ENCODE data around the gene IL27RA. TPM values are rescaled to one million over a fixed set of nuclear protein-coding genes. Genes with fewer than 3 reads are reported as not detected.

The IL27RA gene
- total RNA-seq, 1 donor from 2014 or later = not detected

GRCh38 chr19:13995017-13995728 lies 36.4 kb upstream of the IL27RA start:
- H3K27me3 Mint-ChIP-seq (ENCODE audit: unreplicated experiment) = peaks cover 4% of the 10 kb centered on the region
- H3K4me1 Mint-ChIP-seq (ENCODE audit: low read depth, unreplicated experiment) = no peaks in the 10 kb centered on the region
- H3K9me3 Mint-ChIP-seq (ENCODE audit: unreplicated experiment) = peaks cover 7% of the 10 kb centered on the region
- H3K4me3 Mint-ChIP-seq (ENCODE audit: unreplicated experiment) = no peak overlapping the region
- TF ChIP-seq CTCF (IDR thresholded peaks at IDR 0.05; ENCODE audit: partially characterized antibody, unreplicated experiment) = no peak
- peaks cover 8% of the 10 kb centered on the region for H3K36me3 Mint-ChIP-seq (ENCODE audit: unreplicated experiment)
- DNase-seq = no peak
- H3K27ac Mint-ChIP-seq (ENCODE audit: unreplicated experiment) = no peak overlapping the region

GRCh38 chr19:13995878-13996765 lies 35.4 kb upstream of the IL27RA start:
- H3K4me3 Mint-ChIP-seq (ENCODE audit: unreplicated experiment) = no peak overlapping the region
- H3K27ac Mint-ChIP-seq (ENCODE audit: unreplicated experiment) = no peak overlapping the region
- no peak for TF ChIP-seq CTCF (IDR thresholded peaks at IDR 0.05; ENCODE audit: partially characterized antibody, unreplicated experiment)
- no peak for DNase-seq
- peaks cover 4% of the 10 kb centered on the region for H3K27me3 Mint-ChIP-seq (ENCODE audit: unreplicated experiment)
- H3K9me3 Mint-ChIP-seq (ENCODE audit: unreplicated experiment) = peaks cover 5% of the 10 kb centered on the region
- no peaks in the 10 kb centered on the region for H3K4me1 Mint-ChIP-seq (ENCODE audit: low read depth, unreplicated experiment)
- peaks cover 8% of the 10 kb centered on the region for H3K36me3 Mint-ChIP-seq (ENCODE audit: unreplicated experiment)

GRCh38 chr19:13996928-13997630 lies 34.5 kb upstream of the IL27RA start:
- Mint-ChIP-seq H3K4me3 (ENCODE audit: unreplicated experiment) (no peak overlapping the region), H3K4me1 (ENCODE audit: low read depth, unreplicated experiment) (no peaks in the 10 kb centered on the region), H3K36me3 (ENCODE audit: unreplicated experiment) (peaks cover 8% of the 10 kb centered on the region), H3K27me3 (ENCODE audit: unreplicated experiment) (peaks cover 2% of the 10 kb centered on the region), H3K9me3 (ENCODE audit: unreplicated experiment) (peaks cover 4% of the 10 kb centered on the region), H3K27ac (ENCODE audit: unreplicated experiment) (no peak overlapping the region)
- TF ChIP-seq CTCF (IDR thresholded peaks at IDR 0.05; ENCODE audit: partially characterized antibody, unreplicated experiment) = no peak
- no peak for DNase-seq

GRCh38 chr19:13997631-13997962 lies 34.0 kb upstream of the IL27RA start:
- Mint-ChIP-seq H3K4me3 (ENCODE audit: unreplicated experiment) (no peak overlapping the region), H3K4me1 (ENCODE audit: low read depth, unreplicated experiment) (no peaks in the 10 kb centered on the region), H3K9me3 (ENCODE audit: unreplicated experiment) (peaks cover 4% of the 10 kb centered on the region), H3K27me3 (ENCODE audit: unreplicated experiment) (no peaks in the 10 kb centered on the region), H3K27ac (ENCODE audit: unreplicated experiment) (no peak overlapping the region), H3K36me3 (ENCODE audit: unreplicated experiment) (peaks cover 8% of the 10 kb centered on the region)
- no peak for TF ChIP-seq CTCF (IDR thresholded peaks at IDR 0.05; ENCODE audit: partially characterized antibody, unreplicated experiment)
- DNase-seq = no peak
